Fibroblast of lung (primary cell): ENCODE data around the gene PHEX. TPM values are rescaled to one million over a fixed set of nuclear protein-coding genes. Genes with fewer than 3 reads are reported as not detected.

Experiments used
- DNase-seq, 2 donors: peaks; one replicate each; pipeline versions ENCODE4 v3.0.0 to v3.0.0-alpha.2; 2010; ENCODE audit warnings: low read depth in 2 of 2
- H2AFZ ChIP-seq: 2 replicates; pipeline ENCODE4 v1.5.1; 2012; ENCODE audit warnings: low read length, control low read depth, inconsistent platforms
- H3K27ac ChIP-seq: 2 replicates; pipeline ENCODE4 v1.5.1; 2011; ENCODE audit warnings: low read length, control low read depth; ENCODE audit not compliant: insufficient read depth
- H3K27me3 ChIP-seq: 2 replicates; pipeline ENCODE4 v1.5.1; 2011; ENCODE audit warnings: mild to moderate bottlenecking, low read length; ENCODE audit not compliant: control insufficient read depth, insufficient read depth
- H3K36me3 ChIP-seq: 2 replicates; pipeline ENCODE4 v1.5.1; 2011; ENCODE audit warnings: low read length; ENCODE audit not compliant: control insufficient read depth, insufficient read depth
- H3K4me1 ChIP-seq: 2 replicates; pipeline ENCODE4 v1.5.1; 2011; ENCODE audit warnings: low read length; ENCODE audit not compliant: control insufficient read depth, insufficient read depth; ENCODE audit errors: extremely low read depth
- H3K4me2 ChIP-seq: 2 replicates; pipeline ENCODE4 v1.5.1; 2011; ENCODE audit warnings: low read length, control low read depth; ENCODE audit not compliant: insufficient read depth; ENCODE audit errors: extremely low read depth
- H3K4me3 ChIP-seq, 4 experiments: fragments of 200-600 bp in 1 of 4; sonication (generic) in 1 of 4; replicated peaks in 1 of 4; 2 replicates each; pipeline ENCODE4 v1.5.1; 2011 to 2016; ENCODE audit warnings: low read length in 4 of 4, low read depth in 3 of 4, mild to moderate bottlenecking in 3 of 4, control low read depth in 2 of 4, inconsistent platforms in 1 of 4, mixed read lengths in 1 of 4; ENCODE audit not compliant: insufficient read depth in 1 of 4; ENCODE audit errors: control extremely low read depth in 1 of 4
- H3K79me2 ChIP-seq: 2 replicates; pipeline ENCODE4 v1.5.1; 2012; ENCODE audit warnings: mild to moderate bottlenecking, low read length, inconsistent platforms; ENCODE audit not compliant: control insufficient read depth, insufficient read depth
- H3K9ac ChIP-seq: 2 replicates; pipeline ENCODE4 v1.5.1; 2011; ENCODE audit warnings: mild to moderate bottlenecking, low read length, control low read depth; ENCODE audit not compliant: insufficient read depth
- H3K9me3 ChIP-seq: 2 replicates; pipeline ENCODE4 v1.5.1; 2012; ENCODE audit warnings: low read depth, low read length; ENCODE audit not compliant: control insufficient read depth, insufficient read depth
- H4K20me1 ChIP-seq: 2 replicates; pipeline ENCODE4 v1.5.1; 2011; ENCODE audit warnings: low read length; ENCODE audit not compliant: control insufficient read depth, insufficient read depth; ENCODE audit errors: extremely low read depth
- CTCF ChIP-seq, 2 donors: IDR thresholded peaks in 1 of 2; conservative IDR thresholded peaks in 1 of 2; 1 replicate in 1 of 2; 2 replicates in 1 of 2; pipeline ENCODE4 v1.5.1; 2011 to 2012; ENCODE audit warnings: low read length in 2 of 2, control low read depth in 1 of 2, inconsistent platforms in 1 of 2, low read depth in 1 of 2, mild to moderate bottlenecking in 1 of 2
- EZH2 ChIP-seq: IDR thresholded peaks from 2 replicates; pipeline ENCODE4 v1.5.1; 2012; ENCODE audit warnings: low read length, control low read depth, mild to moderate bottlenecking; ENCODE audit errors: missing control alignments
- polyA minus RNA-seq: library from RNA; depleted of rRNA, polyadenylated mRNA; stranded (reverse); fragments of >200 nt; gene quantifications from 2 replicates; pipeline ENCODE4 v1.2.3, GENCODE V29; 2011; ENCODE audit warnings: low replicate concordance
- polyA plus RNA-seq, 2 donors: library from polyadenylated mRNA; depleted of rRNA in 1 of 2; stranded (reverse) in 1 of 2; unstranded in 1 of 2; fragments of >200 nt; gene quantifications; 2 replicates each; pipeline ENCODE4 v1.2.1, GENCODE V29; 2011 to 2012; ENCODE audit warnings: missing spikeins in 1 of 2
- total RNA-seq: library from RNA; depleted of rRNA; stranded (reverse); fragments of >200 nt; gene quantifications from 2 replicates; pipeline ENCODE4 v1.2.1, GENCODE V29; 2014

Gene PHEX
- total RNA-seq = 1.7 and 1.8 TPM in 2 replicates
- polyA plus RNA-seq = 0.43 and 1.2 TPM in 2 replicates
- polyA plus RNA-seq (2012) = 0.21 and 0.90 TPM in 2 replicates
- 0.04 TPM in 1 of 2 replicates, not detected in the other for polyA minus RNA-seq

- Histone ChIP-seq H2AFZ (no peak within 1 kb of the TSS), H3K79me2 (no peaks in the 10 kb centered on the region), H3K4me2 (no peak within 1 kb of the TSS), H3K27ac (no peak within 1 kb of the TSS), H3K4me1 (no peaks in the 10 kb centered on the region), H3K27me3 (no peaks in the 10 kb centered on the region), H3K4me3 (no peak within 1 kb of the TSS), H3K9ac (no peak within 1 kb of the TSS), H3K36me3 (no peaks in the 10 kb centered on the region), H3K9me3 (no peaks in the 10 kb centered on the region), H4K20me1 (no peaks in the 10 kb centered on the region)
- TF ChIP-seq CTCF (conservative IDR thresholded peaks at IDR 0.05 in 1 of 2, IDR thresholded peaks at IDR 0.05 in 1 of 2; ENCODE audit: low read depth in 1 of 2, low read length in 2 of 2) (no peak), EZH2 (no peak)
- no peak for DNase-seq
Observed at GRCh38 chrX:22032084-22032483, at the start of gene PHEX. TSS of gene PHEX (plus strand) at chrX:22032325. CDS start at chrX:22033006, 681 bp downstream.

- no peak overlapping the region for H3K9ac ChIP-seq
- no peak overlapping the region for H2AFZ ChIP-seq
- H3K79me2 ChIP-seq = no peaks in the 10 kb centered on the region
- H3K27ac ChIP-seq = no peak overlapping the region
- no peak overlapping the region for H3K4me3 ChIP-seq
- H3K4me2 ChIP-seq = no peak overlapping the region
- no peaks in the 10 kb centered on the region for H4K20me1 ChIP-seq
- H3K9me3 ChIP-seq = no peaks in the 10 kb centered on the region
- no peak for TF ChIP-seq EZH2
- TF ChIP-seq CTCF (conservative IDR thresholded peaks at IDR 0.05 in 1 of 2, IDR thresholded peaks at IDR 0.05 in 1 of 2; ENCODE audit: low read depth in 1 of 2, low read length in 2 of 2) = peak; percentile 77
- DNase-seq = peak; percentile 66 to 85
- no peaks in the 10 kb centered on the region for H3K4me1 ChIP-seq
- H3K27me3 ChIP-seq = no peaks in the 10 kb centered on the region
- H3K36me3 ChIP-seq = no peaks in the 10 kb centered on the region
Observed at GRCh38 chrX:21985332-21985777, 46.8 kb upstream of the PHEX start.

- Histone ChIP-seq H3K4me1 (no peaks in the 10 kb centered on the region), H3K27me3 (no peaks in the 10 kb centered on the region), H3K79me2 (no peaks in the 10 kb centered on the region), H4K20me1 (no peaks in the 10 kb centered on the region), H3K27ac (no peak overlapping the region), H3K4me2 (no peak overlapping the region), H3K9ac (no peak overlapping the region), H2AFZ (no peak overlapping the region), H3K36me3 (no peaks in the 10 kb centered on the region), H3K9me3 (no peaks in the 10 kb centered on the region), H3K4me3 (no peak overlapping the region)
- DNase-seq = peak; percentile 40 to 57
- TF ChIP-seq CTCF (conservative IDR thresholded peaks at IDR 0.05 in 1 of 2, IDR thresholded peaks at IDR 0.05 in 1 of 2; ENCODE audit: low read depth in 1 of 2, low read length in 2 of 2) (no peak), EZH2 (no peak)
Observed at GRCh38 chrX:21986596-21986995, 45.5 kb upstream of the PHEX start.
